ENCODE results near the gene CCDC80. TPM values are rescaled to one million over a fixed set of nuclear protein-coding genes. Genes with fewer than 3 reads are reported as not detected.

Gene CCDC80
- polyA plus RNA-seq, 3 donors = 0.05 TPM; not detected in 2

GRCh38 chr3:112653209-112653871 lies 12.4 kb upstream of the CCDC80 start:
- 100% methylated on average over 2 of the region's 5 CpGs for WGBS (ENCODE audit: insufficient coverage)
- Mint-ChIP-seq H3K4me1 (peaks cover 6% of the 10 kb centered on the region), H3K4me3 (no peak overlapping the region), H3K27ac (no peak overlapping the region), H3K9me3 (no peaks in the 10 kb centered on the region), H3K27me3 (ENCODE audit: low read depth in 3 of 3) (peaks cover 0 to 2% (median 0%) of the 10 kb centered on the region in 3 donors), H3K36me3 (no peaks in the 10 kb centered on the region)
- no peak overlapping the region for H3K27ac ChIP-seq (ENCODE audit: low read depth in 1 of 2, low read length in 2 of 2)
- H3K27me3 ChIP-seq (ENCODE audit: control insufficient read depth in 2 of 2, insufficient read depth in 2 of 2, low read length in 2 of 2) = no peaks in the 10 kb centered on the region
- TF ChIP-seq CTCF (IDR thresholded peaks at IDR 0.05) = no peak
- no peaks in the 10 kb centered on the region for H4K20me1 ChIP-seq (ENCODE audit: insufficient read depth, low read length)
- intact Hi-C loops (cut with micrococcal nuclease) = no loop called here
- no peak overlapping the region for H2AFZ ChIP-seq (ENCODE audit: insufficient read depth, low read depth, low read length, poor library complexity, severe bottlenecking)
- peaks cover 0 to 8% of the 10 kb centered on the region in 2 donors for H3K4me1 ChIP-seq (ENCODE audit: control insufficient read depth in 1 of 2, insufficient read depth in 2 of 2, low read length in 2 of 2)
- no peaks in the 10 kb centered on the region for H3K9me3 ChIP-seq (replicated peaks in 1 of 2; ENCODE audit: control insufficient read depth in 1 of 2, insufficient read depth in 1 of 2, low read length in 2 of 2)
- no peak for DNase-seq
- H3K4me2 ChIP-seq (replicated peaks; ENCODE audit: extremely low read depth, low read length, poor library complexity, severe bottlenecking) = no peak overlapping the region
- H3K36me3 ChIP-seq (replicated peaks in 1 of 2; ENCODE audit: control insufficient read depth in 1 of 2, insufficient read depth in 2 of 2, low read length in 2 of 2) = no peaks in the 10 kb centered on the region
- H3K9ac ChIP-seq (ENCODE audit: insufficient read depth, low read length, poor library complexity, severe bottlenecking) = no peak overlapping the region
- no peaks in the 10 kb centered on the region for H3K79me2 ChIP-seq (ENCODE audit: insufficient read depth, low read length)
- no peak overlapping the region for H3K4me3 ChIP-seq (replicated peaks in 1 of 3; ENCODE audit: low read depth in 2 of 3, low read length in 3 of 3)

GRCh38 chr3:112651516-112651915 lies 10.6 kb upstream of the CCDC80 start:
- Histone ChIP-seq H3K79me2 (ENCODE audit: insufficient read depth, low read length) (no peaks in the 10 kb centered on the region), H4K20me1 (ENCODE audit: insufficient read depth, low read length) (no peaks in the 10 kb centered on the region), H2AFZ (ENCODE audit: insufficient read depth, low read depth, low read length, poor library complexity, severe bottlenecking) (no peak overlapping the region), H3K27me3 (ENCODE audit: control insufficient read depth in 2 of 2, insufficient read depth in 2 of 2, low read length in 2 of 2) (no peaks in the 10 kb centered on the region), H3K36me3 (replicated peaks in 1 of 2; ENCODE audit: control insufficient read depth in 1 of 2, insufficient read depth in 2 of 2, low read length in 2 of 2) (no peaks in the 10 kb centered on the region), H3K4me1 (ENCODE audit: control insufficient read depth in 1 of 2, insufficient read depth in 2 of 2, low read length in 2 of 2) (peaks cover 0 to 8% of the 10 kb centered on the region in 2 donors), H3K4me3 (replicated peaks in 1 of 3; ENCODE audit: low read depth in 2 of 3, low read length in 3 of 3) (no peak overlapping the region), H3K9me3 (replicated peaks in 1 of 2; ENCODE audit: control insufficient read depth in 1 of 2, insufficient read depth in 1 of 2, low read length in 2 of 2) (no peaks in the 10 kb centered on the region), H3K4me2 (replicated peaks; ENCODE audit: extremely low read depth, low read length, poor library complexity, severe bottlenecking) (no peak overlapping the region), H3K27ac (ENCODE audit: low read depth in 1 of 2, low read length in 2 of 2) (no peak overlapping the region), H3K9ac (ENCODE audit: insufficient read depth, low read length, poor library complexity, severe bottlenecking) (no peak overlapping the region)
- Mint-ChIP-seq H3K27me3 (ENCODE audit: low read depth in 3 of 3) (peaks cover 0 to 3% (median 0%) of the 10 kb centered on the region in 3 donors), H3K27ac (no peak overlapping the region), H3K9me3 (no peaks in the 10 kb centered on the region), H3K4me1 (peaks cover 7% of the 10 kb centered on the region), H3K36me3 (no peaks in the 10 kb centered on the region), H3K4me3 (no peak overlapping the region)
- intact Hi-C loops (cut with micrococcal nuclease) = no loop called here
- WGBS (ENCODE audit: insufficient coverage) = no CpG with 5 or more reads among the region's 2 CpGs
- no peak for TF ChIP-seq CTCF (IDR thresholded peaks at IDR 0.05)
- DNase-seq = no peak
